Measurements from ENCODE around the gene CCDC141. TPM values are rescaled to one million over a fixed set of nuclear protein-coding genes. Genes with fewer than 3 reads are reported as not detected.

Gene CCDC141
- total and polyA plus RNA-seq, 3 donors from 2014 or later = 2.2 to 25.9 (median 17.8) TPM

GRCh38 chr2:178891959-178892485 is 157.9 kb downstream of the CCDC141 start:
- Histone ChIP-seq H3K9me3 (no peaks in the 10 kb centered on the region), H3K4me3 (no peak overlapping the region), H3K27ac (no peak overlapping the region), H3K27me3 (no peaks in the 10 kb centered on the region), H3K4me1 (no peaks in the 10 kb centered on the region), H3K36me3 (ENCODE audit: low read depth, missing control alignments) (no peaks in the 10 kb centered on the region)
- DNase-seq = no peak
- intact Hi-C loops (cut with DNase I; ENCODE audit: low total_unique reads) = no loop called here
- 87% methylated on average over 5 of the region's 5 CpGs for WGBS, 2 donors
- TF ChIP-seq CTCF (IDR thresholded peaks at IDR 0.05) (no peak), POLR2A (IDR thresholded peaks at IDR 0.05) (no peak)

- Histone ChIP-seq H3K4me3 (no peak overlapping the region), H3K27ac (no peak overlapping the region), H3K27me3 (no peaks in the 10 kb centered on the region), H3K9me3 (no peaks in the 10 kb centered on the region), H3K36me3 (ENCODE audit: low read depth, missing control alignments) (no peaks in the 10 kb centered on the region), H3K4me1 (no peaks in the 10 kb centered on the region)
- intact Hi-C loops (cut with DNase I; ENCODE audit: low total_unique reads) = no loop called here
- DNase-seq = peak; percentile 88
- TF ChIP-seq POLR2A (IDR thresholded peaks at IDR 0.05) (no peak), CTCF (IDR thresholded peaks at IDR 0.05) (peak; percentile 90 to 98 (median 92))
- WGBS, 2 donors = 38% methylated on average over 3 of the region's 3 CpGs
Measured at GRCh38 chr2:178891265-178891958, 158.5 kb downstream of the CCDC141 start.

- no peak overlapping the region for H3K27ac ChIP-seq
- DNase-seq = no peak
- 86 to 94% methylated on average over 3 of the region's 3 CpGs for WGBS, 2 donors
- intact Hi-C loops (cut with DNase I; ENCODE audit: low total_unique reads) = no loop called here
- H3K4me1 ChIP-seq = no peaks in the 10 kb centered on the region
- TF ChIP-seq CTCF (IDR thresholded peaks at IDR 0.05) = no peak
- TF ChIP-seq POLR2A (IDR thresholded peaks at IDR 0.05) = no peak
- no peaks in the 10 kb centered on the region for H3K36me3 ChIP-seq (ENCODE audit: low read depth, missing control alignments)
- no peak overlapping the region for H3K4me3 ChIP-seq
- no peaks in the 10 kb centered on the region for H3K9me3 ChIP-seq
- no peaks in the 10 kb centered on the region for H3K27me3 ChIP-seq
Measured at GRCh38 chr2:178886006-178886405, 163.9 kb downstream of the CCDC141 start.

- DNase-seq = no peak
- Histone ChIP-seq H3K9me3 (no peaks in the 10 kb centered on the region), H3K4me1 (no peaks in the 10 kb centered on the region), H3K27me3 (no peaks in the 10 kb centered on the region), H3K27ac (no peak overlapping the region), H3K36me3 (ENCODE audit: low read depth, missing control alignments) (no peaks in the 10 kb centered on the region), H3K4me3 (no peak overlapping the region)
- WGBS, 2 donors = 68 to 74% methylated on average over 3 of the region's 3 CpGs
- TF ChIP-seq POLR2A (IDR thresholded peaks at IDR 0.05) = no peak
- TF ChIP-seq CTCF (IDR thresholded peaks at IDR 0.05) = no peak
- intact Hi-C loops (cut with DNase I; ENCODE audit: low total_unique reads) = no loop called here
Measured at GRCh38 chr2:178884440-178884839, 165.5 kb downstream of the CCDC141 start.

Data from testis (tissue), 3 donors.